Activated B cell treated with CpG ODN at 0.5 μM for 24 hours (primary cell): ENCODE results near the gene RFTN1. TPM values are rescaled to one million over a fixed set of nuclear protein-coding genes. Genes with fewer than 3 reads are reported as not detected.

Experiments used
- ATAC-seq: fragments of 200-7000 bp; cut with Tn5 transposase; one replicate; pipeline ENCODE4 v1.10.0; 2021; ENCODE audit warnings: low read depth, mild to moderate bottlenecking, moderate library complexity
- CTCF ChIA-PET: fragments of 350-600 bp; sonication (Branson Sonifier 250); formaldehyde crosslinking; loops from one replicate; lab custom pipeline; 2021; ENCODE audit warnings: antibody characterized with exemption; lab: Charles Lee
- POLR2A ChIA-PET: fragments of 350-600 bp; sonication (Branson Sonifier 250); formaldehyde crosslinking; loops from one replicate; lab custom pipeline; 2021; ENCODE audit warnings: antibody characterized with exemption; lab: Charles Lee
- DNase-seq: peaks from one replicate; pipeline ENCODE4 v3.0.0; 2022
- H3K27ac Mint-ChIP-seq: one replicate; pipeline ENCODE4 v1.8.0; 2020; ENCODE audit warnings: mixed read lengths
- H3K27me3 Mint-ChIP-seq: one replicate; pipeline ENCODE4 v1.8.0; 2021; ENCODE audit warnings: mixed read lengths
- H3K36me3 Mint-ChIP-seq: one replicate; pipeline ENCODE4 v1.8.0; 2021; ENCODE audit warnings: low read depth, mixed read lengths
- H3K4me1 Mint-ChIP-seq: one replicate; pipeline ENCODE4 v1.8.0; 2021; ENCODE audit warnings: mixed read lengths
- H3K4me3 Mint-ChIP-seq: one replicate; pipeline ENCODE4 v1.8.0; 2020; ENCODE audit warnings: mild to moderate bottlenecking, mixed read lengths
- H3K9me3 Mint-ChIP-seq: one replicate; pipeline ENCODE4 v1.8.0; 2020; ENCODE audit warnings: mixed read lengths
- intact Hi-C: fragments of 100-400 bp; cut with micrococcal nuclease; formaldehyde crosslinking; loops from one replicate; pipeline ENCODE4 v1.15.1; 2024
- total RNA-seq: library from RNA; stranded (reverse); gene quantifications from 2 replicates; pipeline ENCODE4 v1.2.3, GENCODE V29; 2022
- TF ChIP-seq, protein P1 (sequence below): fragments of 200-600 bp; IDR thresholded peaks from one replicate; pipeline ENCODE4 v1.8.0; 2022; ENCODE audit warnings: antibody characterized with exemption, mild to moderate bottlenecking

Gene RFTN1
- total RNA-seq, 1 donor from 2014 or later = 365 TPM

DNA sequence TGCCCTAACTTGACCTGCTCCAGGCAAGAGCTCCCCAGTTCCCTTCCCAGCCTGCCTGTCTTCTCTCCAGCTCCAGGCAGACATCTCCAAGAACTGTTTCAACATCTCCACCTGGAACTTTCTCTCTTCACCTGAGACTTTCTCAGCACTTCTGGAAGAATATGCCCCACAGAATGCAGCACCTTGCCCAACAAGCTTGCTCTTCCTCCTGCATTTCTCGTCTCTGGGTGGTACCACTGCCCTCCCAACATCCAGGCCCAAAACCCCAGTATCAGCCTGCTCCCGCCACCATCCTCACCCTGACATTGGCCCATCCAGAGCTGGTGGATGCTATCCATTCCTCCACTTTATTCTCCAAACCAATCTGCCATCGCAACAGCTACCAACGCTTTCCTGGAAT, 8.8 kb downstream of the RFTN1 start:
- ATAC-seq (no peak), DNase-seq (no peak)
- intact Hi-C loops = no loop called here
- peak overlapping the region; percentile 50 for H3K4me3 Mint-ChIP-seq
- peaks cover 68% of the 10 kb centered on the region for H3K36me3 Mint-ChIP-seq
- ChIA-PET CTCF (interaction anchor here (1.3 kb wide), 1 partner anchor 215 kb away, joined by 5 read pairs; no protein-coding TSS in a partner anchor), POLR2A (interaction anchor here (1.0 to 2.0 kb wide), 7 partner anchors 9 to 131 kb away, joined by 3 to 12 read pairs (median 5); no protein-coding TSS in a partner anchor)
- no peaks in the 10 kb centered on the region for H3K9me3 Mint-ChIP-seq
- TF ChIP-seq, protein P1, sequence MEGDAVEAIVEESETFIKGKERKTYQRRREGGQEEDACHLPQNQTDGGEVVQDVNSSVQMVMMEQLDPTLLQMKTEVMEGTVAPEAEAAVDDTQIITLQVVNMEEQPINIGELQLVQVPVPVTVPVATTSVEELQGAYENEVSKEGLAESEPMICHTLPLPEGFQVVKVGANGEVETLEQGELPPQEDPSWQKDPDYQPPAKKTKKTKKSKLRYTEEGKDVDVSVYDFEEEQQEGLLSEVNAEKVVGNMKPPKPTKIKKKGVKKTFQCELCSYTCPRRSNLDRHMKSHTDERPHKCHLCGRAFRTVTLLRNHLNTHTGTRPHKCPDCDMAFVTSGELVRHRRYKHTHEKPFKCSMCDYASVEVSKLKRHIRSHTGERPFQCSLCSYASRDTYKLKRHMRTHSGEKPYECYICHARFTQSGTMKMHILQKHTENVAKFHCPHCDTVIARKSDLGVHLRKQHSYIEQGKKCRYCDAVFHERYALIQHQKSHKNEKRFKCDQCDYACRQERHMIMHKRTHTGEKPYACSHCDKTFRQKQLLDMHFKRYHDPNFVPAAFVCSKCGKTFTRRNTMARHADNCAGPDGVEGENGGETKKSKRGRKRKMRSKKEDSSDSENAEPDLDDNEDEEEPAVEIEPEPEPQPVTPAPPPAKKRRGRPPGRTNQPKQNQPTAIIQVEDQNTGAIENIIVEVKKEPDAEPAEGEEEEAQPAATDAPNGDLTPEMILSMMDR = no peak
- H3K27me3 Mint-ChIP-seq = no peaks in the 10 kb centered on the region
- peaks cover 87% of the 10 kb centered on the region for H3K4me1 Mint-ChIP-seq
- peak overlapping the region; percentile 72 for H3K27ac Mint-ChIP-seq

DNA sequence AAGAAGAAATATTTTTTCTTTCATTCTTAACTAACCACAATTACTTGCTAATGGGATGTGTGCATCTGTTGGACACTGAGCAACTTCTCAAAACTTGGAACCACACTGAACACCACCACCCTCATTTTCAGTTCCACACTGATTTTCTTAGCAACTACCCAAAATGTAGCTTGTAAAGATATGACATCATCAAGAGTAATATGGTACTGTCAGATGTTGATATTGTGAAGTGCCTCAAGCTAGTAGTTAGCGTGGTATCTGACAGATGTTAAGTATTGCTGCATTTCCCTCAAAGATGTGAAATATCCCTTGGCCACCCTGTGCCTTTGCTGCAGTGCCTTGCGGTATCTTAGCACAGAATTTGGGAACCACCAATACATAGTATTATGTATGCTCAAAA, 9.3 kb downstream of the RFTN1 start:
- Mint-ChIP-seq H3K4me1 (peaks cover 86% of the 10 kb centered on the region), H3K4me3 (peak overlapping the region; percentile 50), H3K36me3 (peaks cover 71% of the 10 kb centered on the region), H3K27me3 (no peaks in the 10 kb centered on the region), H3K27ac (peak overlapping the region; percentile 41), H3K9me3 (no peaks in the 10 kb centered on the region)
- no peak for DNase-seq
- intact Hi-C loops = no loop called here
- ATAC-seq = peak; percentile 61
- ChIA-PET CTCF (interaction anchor here (1.3 kb wide), 1 partner anchor 214 kb away, joined by 5 read pairs; no protein-coding TSS in a partner anchor), POLR2A (interaction anchor here (1.0 to 2.0 kb wide), 7 partner anchors 8 to 130 kb away, joined by 3 to 12 read pairs (median 5); no protein-coding TSS in a partner anchor)
- TF ChIP-seq, protein P1 = no peak

DNA sequence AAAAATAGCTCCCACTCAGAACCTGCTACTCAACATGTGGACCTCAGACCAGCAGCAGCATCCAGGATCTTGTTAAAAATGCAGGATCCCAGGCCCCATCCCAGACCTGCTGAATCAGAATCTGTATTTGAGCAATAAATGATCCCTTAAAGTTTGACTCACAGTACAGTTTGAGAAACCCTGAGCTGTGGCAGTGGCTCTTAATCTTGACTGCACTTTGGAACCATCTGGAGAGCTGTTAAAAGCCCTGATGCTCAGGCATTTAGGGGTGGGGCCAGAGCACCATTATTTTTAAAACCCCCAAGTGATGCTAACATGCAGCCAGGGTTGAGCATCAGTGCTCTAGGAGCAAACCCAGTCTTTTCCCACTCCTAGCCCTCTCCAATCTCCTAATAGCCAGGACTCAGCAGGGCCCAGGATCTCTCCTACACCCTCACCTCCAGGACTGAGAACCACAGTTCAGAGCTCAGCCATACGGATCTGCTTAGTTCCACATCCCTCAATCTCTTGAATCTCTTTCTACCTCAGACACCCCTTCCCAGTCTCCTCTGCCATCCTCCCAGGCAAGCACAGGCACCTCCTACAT, 10.2 kb downstream of the RFTN1 start:
- Mint-ChIP-seq H3K4me3 (no peak overlapping the region), H3K27ac (peak overlapping the region; percentile 41), H3K9me3 (no peaks in the 10 kb centered on the region), H3K36me3 (peaks cover 74% of the 10 kb centered on the region), H3K27me3 (no peaks in the 10 kb centered on the region), H3K4me1 (peaks cover 86% of the 10 kb centered on the region)
- POLR2A ChIA-PET = interaction anchor here (0.9 to 10.2 kb wide), 5 partner anchors 6 to 128 kb away, joined by 3 to 135 read pairs (median 3); no protein-coding TSS in a partner anchor
- intact Hi-C loops = no loop called here
- CTCF ChIA-PET = interaction anchor here (1.2 kb wide), 1 partner anchor 26 kb away, joined by 4 read pairs; no protein-coding TSS in a partner anchor
- DNase-seq = no peak
- ATAC-seq = no peak
- TF ChIP-seq, protein P1 = no peak

DNA sequence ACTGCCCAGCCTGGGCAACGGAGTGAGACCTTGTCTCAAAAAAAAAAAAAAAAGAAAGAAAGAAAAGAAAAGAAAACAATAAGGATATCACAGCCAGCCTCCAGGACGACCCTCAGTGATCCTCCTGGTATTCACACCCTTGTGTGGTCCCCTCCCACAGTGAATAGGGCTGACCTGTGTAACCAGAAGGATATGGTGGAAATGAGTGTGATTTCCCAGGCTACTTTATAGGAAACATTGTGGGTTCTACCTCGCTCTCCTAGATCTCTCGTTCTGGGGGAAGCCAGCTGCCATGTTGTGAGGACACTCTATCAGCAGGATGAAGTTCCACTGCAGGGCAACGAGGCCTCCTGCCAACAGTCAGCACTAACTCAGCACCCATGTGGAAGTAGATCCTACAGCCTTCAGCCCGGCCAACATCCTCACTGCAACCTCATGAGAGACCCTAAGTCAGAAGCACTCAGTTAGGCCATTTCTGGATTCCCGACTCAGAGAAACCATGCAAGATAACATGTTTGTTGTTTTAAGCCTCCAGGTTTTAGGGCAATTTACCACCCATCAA, 11.1 kb downstream of the RFTN1 start:
- intact Hi-C loops = no loop called here
- POLR2A ChIA-PET = interaction anchor here (0.7 to 10.2 kb wide), 5 partner anchors 7 to 71 kb away, joined by 3 to 135 read pairs (median 4); no protein-coding TSS in a partner anchor
- TF ChIP-seq, protein P1 = no peak
- Mint-ChIP-seq H3K27ac (no peak overlapping the region), H3K4me3 (peak overlapping the region; percentile 28), H3K4me1 (peaks cover 85% of the 10 kb centered on the region), H3K27me3 (no peaks in the 10 kb centered on the region), H3K9me3 (no peaks in the 10 kb centered on the region), H3K36me3 (peaks cover 71% of the 10 kb centered on the region)
- CTCF ChIA-PET = interaction anchor here (1.2 kb wide), 1 partner anchor 27 kb away, joined by 4 read pairs; no protein-coding TSS in a partner anchor
- ATAC-seq (no peak), DNase-seq (no peak)

DNA sequence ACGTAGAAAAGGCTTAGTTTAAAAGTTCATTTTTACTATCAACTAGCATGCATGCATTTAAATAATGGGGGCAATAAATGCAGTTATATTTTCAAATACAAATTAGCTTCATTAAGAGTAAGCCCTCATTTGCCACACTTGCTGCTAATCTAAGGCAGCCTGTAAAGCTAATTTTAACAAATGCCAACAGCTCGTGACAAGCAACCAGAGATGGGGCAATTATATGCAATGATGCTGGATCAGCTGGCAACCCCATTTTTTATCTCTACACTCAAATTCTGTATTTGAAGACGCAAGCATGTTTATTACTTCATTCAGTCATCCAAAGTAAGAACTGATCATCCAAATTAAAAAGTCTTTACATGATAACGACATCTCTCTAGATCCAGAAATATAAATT, 12.1 kb downstream of the RFTN1 start:
- ChIA-PET CTCF (no interaction called here), POLR2A (interaction anchor here (1.1 to 10.2 kb wide), 2 partner anchors 8 to 15 kb away, joined by 4 to 135 read pairs; no protein-coding TSS in a partner anchor)
- intact Hi-C loops = no loop called here
- TF ChIP-seq, protein P1 = no peak
- ATAC-seq (no peak), DNase-seq (no peak)
- H3K4me1 Mint-ChIP-seq = peaks cover 85% of the 10 kb centered on the region
- no peaks in the 10 kb centered on the region for H3K9me3 Mint-ChIP-seq
- no peaks in the 10 kb centered on the region for H3K27me3 Mint-ChIP-seq
- peaks cover 78% of the 10 kb centered on the region for H3K36me3 Mint-ChIP-seq
- H3K27ac Mint-ChIP-seq = no peak overlapping the region
- no peak overlapping the region for H3K4me3 Mint-ChIP-seq
